HFFc6 (cell line): ENCODE results near the gene FMNL2. TPM values are rescaled to one million over a fixed set of nuclear protein-coding genes. Genes with fewer than 3 reads are reported as not detected.

Experiments
- DNase-seq: peaks from one replicate; pipeline ENCODE4 v3.0.0-alpha.2; 2018
- H3K27ac Mint-ChIP-seq: 2 replicates; pipeline ENCODE4 v1.8.0; 2020; ENCODE audit warnings: mild to moderate bottlenecking, mixed read lengths
- H3K27me3 Mint-ChIP-seq: 2 replicates; pipeline ENCODE4 v1.8.0; 2021; ENCODE audit warnings: mild to moderate bottlenecking, moderate library complexity, mixed read lengths; ENCODE audit not compliant: insufficient read depth
- H3K36me3 Mint-ChIP-seq: 2 replicates; pipeline ENCODE4 v1.8.0; 2021; ENCODE audit warnings: low read depth, mixed read lengths
- H3K4me1 Mint-ChIP-seq: 2 replicates; pipeline ENCODE4 v1.8.0; 2020; ENCODE audit warnings: low read depth, mixed read lengths
- H3K4me3 Mint-ChIP-seq: 2 replicates; pipeline ENCODE4 v1.8.0; 2020; ENCODE audit warnings: mild to moderate bottlenecking, moderate library complexity, mixed read lengths
- H3K9me3 Mint-ChIP-seq: 2 replicates; pipeline ENCODE4 v1.8.0; 2020; ENCODE audit warnings: mild to moderate bottlenecking, mixed read lengths
- CTCF ChIP-seq: fragments of 200-600 bp; sonication (generic); IDR thresholded peaks from 2 replicates; pipeline ENCODE4 v1.5.0; 2021; ENCODE audit warnings: antibody characterized with exemption, mild to moderate bottlenecking
- total RNA-seq, 6 experiments: library from RNA; stranded (reverse); fragmentation: NEBNext Ultra II Directional; extraction: Animal tissue kit (Norgen Biotek cat#: 25700); gene quantifications; 2 replicates in 1 of 6; 3 replicates in 5 of 6; pipeline ENCODE4 v1.2.3, GENCODE V29; 2021

The FMNL2 gene
- total RNA-seq, 6 experiments from 2014 or later, result 13.7 to 20.9 (median 16.0) TPM

- TF ChIP-seq CTCF, result no peak
- no peaks in the 10 kb centered on the region for H3K9me3 Mint-ChIP-seq
- H3K4me1 Mint-ChIP-seq, result peaks cover 50% of the 10 kb centered on the region
- H3K36me3 Mint-ChIP-seq, result no peaks in the 10 kb centered on the region
- H3K27ac Mint-ChIP-seq, result peak overlapping the region; percentile 20; the same call in 1 of the 2 replicates
- peak overlapping the region; percentile 35; the same call in 1 of the 2 replicates for H3K4me3 Mint-ChIP-seq
- no peak for DNase-seq
- H3K27me3 Mint-ChIP-seq, result no peaks in the 10 kb centered on the region
Measured at GRCh38 chr2:152466980-152467676, 132.2 kb downstream of the FMNL2 start.

GRCh38 chr2:152467677-152468410, 132.9 kb downstream of the FMNL2 start:
- H3K4me3 Mint-ChIP-seq, result peak overlapping the region; percentile 35; the same call in 1 of the 2 replicates

GRCh38 chr2:152468899-152469692, 134.1 kb downstream of the FMNL2 start:
- Mint-ChIP-seq H3K27me3 (no peaks in the 10 kb centered on the region), H3K4me1 (peaks cover 50% of the 10 kb centered on the region), H3K36me3 (no peaks in the 10 kb centered on the region), H3K9me3 (no peaks in the 10 kb centered on the region), H3K4me3 (no peak overlapping the region), H3K27ac (no peak overlapping the region)
- TF ChIP-seq CTCF, result no peak
- no peak for DNase-seq

More at GRCh38 chr2:152467677-152468410, 132.9 kb downstream of the FMNL2 start:
- no peak for DNase-seq
- Mint-ChIP-seq H3K27ac (no peak overlapping the region), H3K27me3 (no peaks in the 10 kb centered on the region), H3K36me3 (no peaks in the 10 kb centered on the region), H3K9me3 (no peaks in the 10 kb centered on the region), H3K4me1 (peaks cover 50% of the 10 kb centered on the region)
- TF ChIP-seq CTCF, result no peak

- DNase-seq, result no peak
- no peak for TF ChIP-seq CTCF
- no peak overlapping the region for H3K4me3 Mint-ChIP-seq
- no peaks in the 10 kb centered on the region for H3K27me3 Mint-ChIP-seq
- no peaks in the 10 kb centered on the region for H3K36me3 Mint-ChIP-seq
- no peak overlapping the region for H3K27ac Mint-ChIP-seq
- H3K9me3 Mint-ChIP-seq, result no peaks in the 10 kb centered on the region
- peaks cover 40% of the 10 kb centered on the region for H3K4me1 Mint-ChIP-seq
Measured at GRCh38 chr2:152470861-152471854, 136.2 kb downstream of the FMNL2 start.
